Naive thymus-derived CD8-positive, alpha-beta T cell (primary cell): Measurements from ENCODE around the gene CFAP47. TPM values are rescaled to one million over a fixed set of nuclear protein-coding genes. Genes with fewer than 3 reads are reported as not detected.
A peak's percentile ranks its signal among the peaks of the same experiment; 100 is the strongest.
"Not testable (repeated sequence)": the region's sequence is repeated elsewhere in the genome, so short reads cannot be mapped to it uniquely, and the experiment has no call there.

Experiments used
- ATAC-seq, 2 donors: fragments of 150-1000 bp; cut with Tn5 transposase in 1 of 2; sonication (Bioruptor Pico), chemical (Tn5 transposase) in 1 of 2; 1 replicate in 1 of 2; 2 replicates in 1 of 2; pipeline ENCODE4 v1.10.0; 2021; ENCODE audit warnings: mild to moderate bottlenecking in 2 of 2, moderate library complexity in 2 of 2
- POLR2A ChIA-PET: fragments of 350-600 bp; sonication (Branson Sonifier 250); formaldehyde crosslinking; loops from one replicate; lab custom pipeline; 2021; ENCODE audit warnings: antibody characterized with exemption; lab: Charles Lee
- DNase-seq, 10 donors: peaks; one replicate each; pipeline versions ENCODE4 v3.0.0 to v3.0.0-alpha.2; 2020 to 2022
- H3K27ac Mint-ChIP-seq, 10 donors: one replicate each; pipeline ENCODE4 v1.8.0; 2020 to 2022; ENCODE audit warnings: mild to moderate bottlenecking in 10 of 10, mixed read lengths in 10 of 10, moderate library complexity in 4 of 10, inconsistent platforms in 1 of 10
- H3K27me3 Mint-ChIP-seq, 5 donors: one replicate each; pipeline ENCODE4 v1.8.0; 2021 to 2022; ENCODE audit warnings: mixed read lengths in 5 of 5
- H3K36me3 Mint-ChIP-seq, 3 donors: one replicate each; pipeline ENCODE4 v1.8.0; 2020 to 2022; ENCODE audit warnings: mixed read lengths in 3 of 3, mild to moderate bottlenecking in 2 of 3, inconsistent platforms in 1 of 3
- H3K4me1 Mint-ChIP-seq, 4 donors: one replicate each; pipeline ENCODE4 v1.8.0; 2021 to 2022; ENCODE audit warnings: mixed read lengths in 4 of 4
- H3K4me3 Mint-ChIP-seq, 10 donors: one replicate each; pipeline ENCODE4 v1.8.0; 2020 to 2022; ENCODE audit warnings: mild to moderate bottlenecking in 10 of 10, mixed read lengths in 10 of 10, moderate library complexity in 6 of 10, inconsistent platforms in 1 of 10
- H3K9me3 Mint-ChIP-seq, 9 donors: one replicate each; pipeline ENCODE4 v1.8.0; 2020 to 2022; ENCODE audit warnings: mixed read lengths in 9 of 9, mild to moderate bottlenecking in 3 of 9, inconsistent platforms in 1 of 9, moderate library complexity in 1 of 9
- polyA plus RNA-seq, 3 donors: library from polyadenylated mRNA; unstranded; fragments of 300-500 nt; fragmentation: Illumina TruSeq; gene quantifications; one replicate each; pipeline ENCODE4 v1.2.3, GENCODE V29; 2021
- total RNA-seq, 8 experiments: library from RNA in 2 of 8; stranded (reverse) in 2 of 8; gene quantifications; one replicate each; pipeline ENCODE4 v1.2.3 and lab custom pipeline; 2021 to 2026

CFAP47 gene
- total RNA-seq (not detected), polyA plus RNA-seq (not detected), total RNA-seq (lab: John Stamatoyannopoulos, UW) (0 to 0.08 (median 0) reads per million in 6 experiments)

- Mint-ChIP-seq H3K27me3 (peaks cover 0 to 3% (median 0%) of the 10 kb centered on the region in 5 donors), H3K27ac (no peak within 1 kb of the TSS)
Measured at GRCh38 chrX:35919536-35920309, at the start of gene CFAP47. Gene CFAP47, plus strand, starts transcription at chrX:35919734. Its CDS starts 66 bp downstream, at chrX:35919800.

GRCh38 chrX:35880601-35881000 lies 38.9 kb upstream of the CFAP47 start:
- H3K4me1 Mint-ChIP-seq: no peaks in the 10 kb centered on the region
- H3K4me3 Mint-ChIP-seq: no peak overlapping the region
- no peak for ATAC-seq
- DNase-seq: no peak
- no peaks in the 10 kb centered on the region for H3K36me3 Mint-ChIP-seq
- no peak overlapping the region for H3K27ac Mint-ChIP-seq
- POLR2A ChIA-PET: no interaction called here
- H3K9me3 Mint-ChIP-seq: no peaks in the 10 kb centered on the region
- H3K27me3 Mint-ChIP-seq: no peaks in the 10 kb centered on the region

More at GRCh38 chrX:35919536-35920309, at the start of gene CFAP47:
- Mint-ChIP-seq H3K4me3 (no peak within 1 kb of the TSS), H3K4me1 (no peaks in the 10 kb centered on the region), H3K36me3 (peaks cover 0 to 2% (median 0%) of the 10 kb centered on the region in 3 donors), H3K9me3 (peaks cover 0 to 6% (median 0%) of the 10 kb centered on the region in 9 donors)
- POLR2A ChIA-PET: no interaction called here
- DNase-seq (no peak), ATAC-seq (no peak)

- no peak for ATAC-seq
Measured at GRCh38 chrX:35886135-35886534, 33.4 kb upstream of the CFAP47 start.

GRCh38 chrX:35890699-35891098 lies 28.8 kb upstream of the CFAP47 start:
- no peak overlapping the region for H3K27ac Mint-ChIP-seq
- H3K36me3 Mint-ChIP-seq: no peaks in the 10 kb centered on the region
- no peak overlapping the region for H3K4me3 Mint-ChIP-seq
- no peaks in the 10 kb centered on the region for H3K27me3 Mint-ChIP-seq
- POLR2A ChIA-PET: no interaction called here
- DNase-seq (peak in 1 of 10 donors; percentile 3), ATAC-seq (no peak)
- H3K9me3 Mint-ChIP-seq: no peaks in the 10 kb centered on the region
- no peaks in the 10 kb centered on the region for H3K4me1 Mint-ChIP-seq

More at GRCh38 chrX:35886135-35886534, 33.4 kb upstream of the CFAP47 start:
- H3K9me3 Mint-ChIP-seq: no peaks in the 10 kb centered on the region
- no peaks in the 10 kb centered on the region for H3K36me3 Mint-ChIP-seq
- H3K27ac Mint-ChIP-seq: no peak overlapping the region
- no peak overlapping the region for H3K4me3 Mint-ChIP-seq
- DNase-seq: no peak
- no peaks in the 10 kb centered on the region for H3K4me1 Mint-ChIP-seq
- no peaks in the 10 kb centered on the region for H3K27me3 Mint-ChIP-seq
- POLR2A ChIA-PET: no interaction called here

GRCh38 chrX:35986816-35987215 lies 67.3 kb downstream of the CFAP47 start:
- H3K4me3 Mint-ChIP-seq, H3K27me3 Mint-ChIP-seq, H3K4me1 Mint-ChIP-seq, H3K9me3 Mint-ChIP-seq, H3K36me3 Mint-ChIP-seq, DNase-seq, ATAC-seq, H3K27ac Mint-ChIP-seq, POLR2A ChIA-PET: not testable (repeated sequence)

GRCh38 chrX:36007207-36007606 lies 87.7 kb downstream of the CFAP47 start:
- H3K4me1 Mint-ChIP-seq: peaks cover 0 to 2% (median 0%) of the 10 kb centered on the region in 4 donors
- H3K27me3 Mint-ChIP-seq: no peaks in the 10 kb centered on the region
- no peak overlapping the region for H3K27ac Mint-ChIP-seq
- no peak for DNase-seq
- peaks cover 0 to 2% (median 0%) of the 10 kb centered on the region in 9 donors for H3K9me3 Mint-ChIP-seq
- no peak for ATAC-seq
- POLR2A ChIA-PET: no interaction called here
- peaks cover 0 to 5% (median 0%) of the 10 kb centered on the region in 3 donors for H3K36me3 Mint-ChIP-seq
- H3K4me3 Mint-ChIP-seq: no peak overlapping the region

GRCh38 chrX:36019125-36019524 lies 99.6 kb downstream of the CFAP47 start:
- Mint-ChIP-seq H3K9me3 (peaks cover 0 to 24% (median 7%) of the 10 kb centered on the region in 9 donors), H3K27ac (no peak overlapping the region), H3K36me3 (peaks cover 0 to 14% (median 0%) of the 10 kb centered on the region in 3 donors), H3K4me1 (no peaks in the 10 kb centered on the region), H3K4me3 (no peak overlapping the region), H3K27me3 (no peaks in the 10 kb centered on the region)
- POLR2A ChIA-PET: no interaction called here
- ATAC-seq: no peak
- no peak for DNase-seq

GRCh38 chrX:36035550-36035949 lies 116.0 kb downstream of the CFAP47 start:
- no peaks in the 10 kb centered on the region for H3K36me3 Mint-ChIP-seq
- H3K9me3 Mint-ChIP-seq: no peaks in the 10 kb centered on the region
- H3K4me1 Mint-ChIP-seq: no peaks in the 10 kb centered on the region
- ATAC-seq (no peak), DNase-seq (no peak)
- H3K4me3 Mint-ChIP-seq: no peak overlapping the region
- POLR2A ChIA-PET: no interaction called here
- no peaks in the 10 kb centered on the region for H3K27me3 Mint-ChIP-seq
- H3K27ac Mint-ChIP-seq: no peak overlapping the region

- Mint-ChIP-seq H3K9me3 (peaks cover 0 to 9% (median 0%) of the 10 kb centered on the region in 9 donors), H3K27me3 (no peaks in the 10 kb centered on the region), H3K36me3 (no peaks in the 10 kb centered on the region), H3K4me3 (no peak overlapping the region), H3K4me1 (no peaks in the 10 kb centered on the region), H3K27ac (no peak overlapping the region)
- ATAC-seq (no peak), DNase-seq (no peak)
- POLR2A ChIA-PET: no interaction called here
Measured at GRCh38 chrX:36062778-36063177, 143.2 kb downstream of the CFAP47 start.

GRCh38 chrX:36071061-36071460 lies 151.5 kb downstream of the CFAP47 start:
- H3K4me3 Mint-ChIP-seq: no peak overlapping the region
- peaks cover 0 to 6% (median 0%) of the 10 kb centered on the region in 9 donors for H3K9me3 Mint-ChIP-seq
- POLR2A ChIA-PET: no interaction called here
- DNase-seq: no peak
- no peak overlapping the region for H3K27ac Mint-ChIP-seq
- H3K4me1 Mint-ChIP-seq: no peaks in the 10 kb centered on the region
- no peaks in the 10 kb centered on the region for H3K36me3 Mint-ChIP-seq
- ATAC-seq: no peak
- H3K27me3 Mint-ChIP-seq: no peaks in the 10 kb centered on the region

- H3K4me3 Mint-ChIP-seq, H3K27me3 Mint-ChIP-seq, H3K4me1 Mint-ChIP-seq, H3K36me3 Mint-ChIP-seq, DNase-seq, POLR2A ChIA-PET, H3K27ac Mint-ChIP-seq, ATAC-seq: not testable (repeated sequence)
- peaks cover 0 to 11% (median 4%) of the 10 kb centered on the region in 9 donors for H3K9me3 Mint-ChIP-seq
Measured at GRCh38 chrX:36075009-36075408, 155.5 kb downstream of the CFAP47 start.

- H3K4me3 Mint-ChIP-seq: no peak overlapping the region
- no peak overlapping the region for H3K27ac Mint-ChIP-seq
- ATAC-seq (no peak), DNase-seq (no peak)
- H3K9me3 Mint-ChIP-seq: peaks cover 0 to 11% (median 4%) of the 10 kb centered on the region in 9 donors
- no peaks in the 10 kb centered on the region for H3K36me3 Mint-ChIP-seq
- no peaks in the 10 kb centered on the region for H3K27me3 Mint-ChIP-seq
- no peaks in the 10 kb centered on the region for H3K4me1 Mint-ChIP-seq
- POLR2A ChIA-PET: no interaction called here
Measured at GRCh38 chrX:36083256-36083655, 163.7 kb downstream of the CFAP47 start.

- POLR2A ChIA-PET: no interaction called here
Measured at GRCh38 chrX:36087366-36087765, 167.8 kb downstream of the CFAP47 start.

More at GRCh38 chrX:36087366-36087765, 167.8 kb downstream of the CFAP47 start:
- Mint-ChIP-seq H3K27me3 (no peaks in the 10 kb centered on the region), H3K27ac (no peak overlapping the region), H3K4me3 (no peak overlapping the region), H3K9me3 (peaks cover 0 to 4% (median 0%) of the 10 kb centered on the region in 9 donors), H3K36me3 (no peaks in the 10 kb centered on the region), H3K4me1 (no peaks in the 10 kb centered on the region)
- ATAC-seq: no peak
- no peak for DNase-seq
